ENCODE results near the gene POU3F1.
A peak's percentile ranks its signal among the peaks of the same experiment; 100 is the strongest.

GRCh38 chr1:38012363-38013226 lies 34.0 kb downstream of the POU3F1 start, which contains the start of gene UTP11:
- TF ChIP-seq CEBPB (IDR thresholded peaks at IDR 0.05; ENCODE audit: borderline replicate concordance in 1 of 2, low read depth in 2 of 2, low read length in 2 of 2) = no peak
- no peak for TF ChIP-seq CTCF (IDR thresholded peaks at IDR 0.05 in 2 of 3, conservative IDR thresholded peaks at IDR 0.05 in 1 of 3; ENCODE audit: control insufficient read depth in 2 of 3, extremely low read depth in 1 of 3, insufficient read depth in 1 of 3, low read depth in 3 of 3, low read length in 3 of 3)
- peak; percentile 87 for TF ChIP-seq POLR2A (IDR thresholded peaks at IDR 0.05; ENCODE audit: low read depth, low read length)
- no peak for TF ChIP-seq SMC3 (IDR thresholded peaks at IDR 0.05; ENCODE audit: borderline replicate concordance, low read length)
- TF ChIP-seq ETV6 (conservative IDR thresholded peaks at IDR 0.05 in 1 of 2, IDR thresholded peaks at IDR 0.05 in 1 of 2; ENCODE audit: borderline replicate concordance in 1 of 2, low read depth in 1 of 2) = no peak; a peak in 1 of 4 replicates
- no peak for TF ChIP-seq ZBED1 (IDR thresholded peaks at IDR 0.05; ENCODE audit: borderline replicate concordance)
- peak; percentile 84 for TF ChIP-seq USF2 (IDR thresholded peaks at IDR 0.05; ENCODE audit: borderline replicate concordance, low read depth, low read length)
- TF ChIP-seq SMAD1 (IDR thresholded peaks at IDR 0.05; ENCODE audit: low read depth, partially characterized antibody) = no peak
- TF ChIP-seq RAD51 (IDR thresholded peaks at IDR 0.05) = peak; percentile 95
- TF ChIP-seq TAF1 (IDR thresholded peaks at IDR 0.05; ENCODE audit: borderline replicate concordance, low read depth, low read length) = peak; percentile 99
- TF ChIP-seq SUZ12 (IDR thresholded peaks at IDR 0.05; ENCODE audit: unreplicated experiment) = no peak
- no peak for TF ChIP-seq ZNF274 (IDR thresholded peaks at IDR 0.05; ENCODE audit: insufficient read depth, insufficient read length)
- TF ChIP-seq RAD21 (IDR thresholded peaks at IDR 0.05; ENCODE audit: insufficient read depth, low read depth, low read length) = no peak
- no peak for TF ChIP-seq BMI1 (IDR thresholded peaks at IDR 0.05; ENCODE audit: borderline replicate concordance)

Measured in GM12878 (cell line).